Thoracic aorta (tissue), 2 donors: ENCODE data around the gene CBFA2T3. TPM values are rescaled to one million over a fixed set of nuclear protein-coding genes. Genes with fewer than 3 reads are reported as not detected.

ENCODE experiments used
- ATAC-seq: fragments of 150-250 bp; one replicate; pipeline ENCODE4 v1.8.0; 2017; ENCODE audit warnings: low read depth; ENCODE audit not compliant: insufficient number of reproducible peaks, low FRiP score
- DNase-seq: peaks from one replicate; pipeline ENCODE4 v3.0.0-alpha.2; 2020; ENCODE audit warnings: low spot score
- H3K27ac ChIP-seq, 2 donors: fragments of 200-600 bp; sonication (generic); 1 replicate in 1 of 2; 2 replicates in 1 of 2; pipeline ENCODE4 v1.5.1; 2016; ENCODE audit warnings: mild to moderate bottlenecking in 2 of 2, moderate library complexity in 2 of 2
- H3K27me3 ChIP-seq: fragments of 200-600 bp; sonication (generic); replicated peaks from 2 replicates; pipeline ENCODE4 v1.6.0; 2016; ENCODE audit warnings: mild to moderate bottlenecking; ENCODE audit not compliant: insufficient read depth
- H3K36me3 ChIP-seq: fragments of 200-600 bp; sonication (generic); one replicate; pipeline ENCODE4 v1.5.1; 2016
- H3K4me1 ChIP-seq, 2 donors: fragments of 200-600 bp; sonication (generic); 1 replicate in 1 of 2; 2 replicates in 1 of 2; pipeline versions ENCODE4 v1.5.1 to v1.6.0; 2016; ENCODE audit warnings: low read depth in 2 of 2, mild to moderate bottlenecking in 1 of 2; ENCODE audit not compliant: control insufficient read depth in 1 of 2
- H3K4me3 ChIP-seq: fragments of 200-600 bp; sonication (generic); 2 replicates; pipeline ENCODE4 v1.5.1; 2016; ENCODE audit warnings: mild to moderate bottlenecking
- H3K9me3 ChIP-seq: fragments of 200-600 bp; sonication (generic); 2 replicates; pipeline ENCODE4 v1.5.1; 2016
- total RNA-seq, 2 donors: library from RNA; depleted of rRNA; stranded (reverse); fragments of >200 nt; gene quantifications; one replicate each; pipeline versions ENCODE4 v1.1.0 to v1.2.3, GENCODE V29; 2016
- TF ChIP-seq, protein P1 (sequence below): fragments of 200-600 bp; sonication (generic); IDR thresholded peaks from one replicate; pipeline ENCODE4 v1.5.1; 2019; ENCODE audit warnings: antibody characterized with exemption

CBFA2T3 gene
- total RNA-seq, 2 donors from 2014 or later: 3.9 to 6.6 TPM

DNA sequence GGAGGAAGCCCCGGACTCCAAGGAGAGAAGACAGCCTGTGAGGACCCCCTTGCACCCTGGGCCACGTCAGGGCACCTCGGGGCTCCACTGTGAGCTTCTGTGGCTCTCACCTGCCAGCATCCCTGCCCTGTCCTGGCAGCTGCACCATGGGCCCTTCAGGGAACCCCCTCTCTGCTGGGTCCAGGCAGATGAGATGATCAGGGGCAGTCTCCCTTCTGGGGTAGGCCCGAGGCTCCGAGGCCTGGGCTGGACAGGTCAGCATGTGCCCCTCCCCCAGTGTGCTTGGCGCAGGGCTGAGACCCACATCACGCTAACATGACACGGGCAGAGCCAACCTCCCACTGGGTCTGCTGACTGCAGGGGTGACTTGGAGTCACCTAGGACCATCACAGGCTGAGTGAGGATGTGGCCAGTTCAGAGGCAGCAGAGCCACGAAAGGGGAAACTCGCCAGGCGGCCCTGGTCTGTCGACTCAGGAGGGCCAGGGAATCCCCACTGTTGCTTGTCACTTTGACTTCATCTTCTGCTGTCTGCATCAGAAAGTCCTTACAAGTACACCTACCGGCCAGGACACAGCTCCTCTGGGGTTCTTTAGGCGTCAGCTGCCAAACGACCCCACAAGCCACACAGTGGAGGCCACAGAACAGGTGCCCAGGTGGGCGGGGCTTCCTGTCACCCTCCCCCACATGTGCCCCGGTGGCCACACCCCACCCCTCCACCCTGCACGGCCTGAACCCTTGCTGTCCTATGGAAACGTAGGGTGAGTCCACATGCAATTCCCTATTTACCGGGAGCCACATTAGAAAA is 122.5 kb downstream of the CBFA2T3 start:
- no peak for DNase-seq
- no peak for ATAC-seq

DNA sequence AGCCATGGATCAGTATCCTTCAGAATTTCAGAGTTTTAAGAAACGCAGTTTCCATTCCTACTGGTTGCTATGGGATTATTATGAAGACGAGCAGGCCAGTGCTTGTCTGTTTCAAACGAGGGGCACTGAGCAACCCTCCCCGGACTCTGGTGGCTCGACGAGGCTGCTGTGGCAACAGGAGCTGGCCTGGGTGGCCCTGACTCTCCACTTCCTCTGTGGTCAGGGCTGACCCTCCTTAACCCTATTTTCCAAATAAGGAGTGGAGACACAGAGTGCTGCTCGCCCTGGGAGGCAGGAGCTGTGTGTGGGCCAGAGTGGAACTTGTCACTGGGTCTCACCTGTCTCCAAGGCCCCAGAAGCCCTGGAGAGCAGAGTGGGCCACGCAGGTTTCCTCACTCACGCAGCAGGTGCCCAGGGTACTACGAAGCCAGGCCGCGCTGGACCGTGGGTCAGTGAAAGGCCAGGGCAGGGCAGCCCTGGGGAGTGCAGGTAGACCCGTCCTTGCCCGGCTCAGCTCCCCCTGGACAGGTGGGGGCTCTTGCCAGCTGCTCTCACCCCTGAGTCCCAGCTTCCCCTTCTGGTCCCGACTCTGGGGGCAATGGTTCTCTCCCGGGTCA is 123.6 kb downstream of the CBFA2T3 start:
- ATAC-seq (no peak), DNase-seq (no peak)
- Histone ChIP-seq H3K4me1 (peaks cover 20 to 21% of the 10 kb centered on the region in 2 donors), H3K27me3 (no peaks in the 10 kb centered on the region), H3K9me3 (no peaks in the 10 kb centered on the region), H3K36me3 (no peaks in the 10 kb centered on the region), H3K4me3 (no peak overlapping the region), H3K27ac (no peak overlapping the region)
- TF ChIP-seq, protein P1, sequence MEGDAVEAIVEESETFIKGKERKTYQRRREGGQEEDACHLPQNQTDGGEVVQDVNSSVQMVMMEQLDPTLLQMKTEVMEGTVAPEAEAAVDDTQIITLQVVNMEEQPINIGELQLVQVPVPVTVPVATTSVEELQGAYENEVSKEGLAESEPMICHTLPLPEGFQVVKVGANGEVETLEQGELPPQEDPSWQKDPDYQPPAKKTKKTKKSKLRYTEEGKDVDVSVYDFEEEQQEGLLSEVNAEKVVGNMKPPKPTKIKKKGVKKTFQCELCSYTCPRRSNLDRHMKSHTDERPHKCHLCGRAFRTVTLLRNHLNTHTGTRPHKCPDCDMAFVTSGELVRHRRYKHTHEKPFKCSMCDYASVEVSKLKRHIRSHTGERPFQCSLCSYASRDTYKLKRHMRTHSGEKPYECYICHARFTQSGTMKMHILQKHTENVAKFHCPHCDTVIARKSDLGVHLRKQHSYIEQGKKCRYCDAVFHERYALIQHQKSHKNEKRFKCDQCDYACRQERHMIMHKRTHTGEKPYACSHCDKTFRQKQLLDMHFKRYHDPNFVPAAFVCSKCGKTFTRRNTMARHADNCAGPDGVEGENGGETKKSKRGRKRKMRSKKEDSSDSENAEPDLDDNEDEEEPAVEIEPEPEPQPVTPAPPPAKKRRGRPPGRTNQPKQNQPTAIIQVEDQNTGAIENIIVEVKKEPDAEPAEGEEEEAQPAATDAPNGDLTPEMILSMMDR: no peak

More for the DNA sequence above, 122.5 kb downstream of the CBFA2T3 start:
- H3K27ac ChIP-seq: no peak overlapping the region
- no peaks in the 10 kb centered on the region for H3K9me3 ChIP-seq
- peaks cover 21 to 25% of the 10 kb centered on the region in 2 donors for H3K4me1 ChIP-seq
- no peak overlapping the region for H3K4me3 ChIP-seq
- H3K27me3 ChIP-seq: no peaks in the 10 kb centered on the region
- TF ChIP-seq, protein P1: no peak
- H3K36me3 ChIP-seq: peaks cover 7% of the 10 kb centered on the region

DNA sequence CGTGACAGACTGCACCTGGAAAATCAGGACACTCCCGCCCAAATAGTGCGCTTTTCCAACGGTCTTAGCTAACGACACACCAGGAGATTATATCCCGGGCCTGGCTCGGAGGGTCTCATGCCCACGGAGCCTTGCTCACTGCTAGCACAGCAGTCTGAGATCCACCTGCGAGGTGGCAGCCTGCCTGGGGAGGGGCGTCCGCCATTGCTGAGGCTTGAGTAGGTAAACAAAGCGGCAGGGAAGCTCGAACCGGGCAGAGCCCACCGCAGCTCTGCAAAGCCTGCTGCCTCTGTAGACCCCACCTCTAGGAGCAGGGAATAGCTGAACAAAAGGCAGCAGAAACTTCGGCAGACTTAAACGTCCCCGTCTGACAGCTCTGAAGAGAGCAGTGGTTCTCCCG is 125.4 kb downstream of the CBFA2T3 start:
- ATAC-seq: no peak
- no peaks in the 10 kb centered on the region for H3K36me3 ChIP-seq
- H3K27me3 ChIP-seq: no peaks in the 10 kb centered on the region
- TF ChIP-seq, protein P1: no peak
- H3K9me3 ChIP-seq: no peaks in the 10 kb centered on the region
- no peak overlapping the region for H3K27ac ChIP-seq
- peaks cover 11 to 13% of the 10 kb centered on the region in 2 donors for H3K4me1 ChIP-seq
- DNase-seq: no peak
- no peak overlapping the region for H3K4me3 ChIP-seq

DNA sequence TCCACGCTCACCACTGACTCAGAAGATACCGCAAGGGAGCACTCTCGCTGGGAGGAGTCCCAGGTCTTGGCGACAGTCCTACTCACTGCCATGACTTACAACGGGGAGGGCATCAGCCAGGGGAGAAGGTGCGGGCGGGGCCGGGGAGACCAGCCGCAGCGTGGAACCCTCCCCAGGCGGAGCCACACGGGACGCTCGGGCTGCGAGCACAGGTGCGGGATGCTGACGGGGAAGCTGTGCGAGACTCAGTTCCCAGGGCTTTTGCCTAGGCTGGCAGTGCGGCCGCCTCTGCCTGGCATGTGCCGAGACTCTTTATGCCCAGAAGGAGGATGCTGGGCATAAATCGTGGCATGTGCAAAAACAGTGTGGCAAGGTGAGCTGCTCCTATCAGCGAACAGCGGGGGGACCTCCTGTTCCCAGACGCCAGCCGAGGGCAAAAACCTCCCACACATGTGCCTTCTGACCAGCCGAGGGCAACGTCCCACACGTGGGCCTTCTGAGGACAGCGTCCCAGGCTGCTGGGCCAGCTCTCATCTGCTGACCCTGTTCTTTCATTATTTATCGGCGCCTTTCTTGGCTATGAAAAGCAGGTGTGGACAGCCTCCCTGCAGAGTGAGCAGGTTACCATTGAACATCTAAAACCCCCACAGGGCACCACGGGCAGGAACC is 126.3 kb downstream of the CBFA2T3 start:
- DNase-seq (no peak), ATAC-seq (no peak)
- Histone ChIP-seq H3K4me3 (no peak overlapping the region), H3K4me1 (peaks cover 6 to 7% of the 10 kb centered on the region in 2 donors), H3K36me3 (no peaks in the 10 kb centered on the region), H3K27ac (no peak overlapping the region), H3K27me3 (no peaks in the 10 kb centered on the region), H3K9me3 (no peaks in the 10 kb centered on the region)
- TF ChIP-seq, protein P1: no peak

DNA sequence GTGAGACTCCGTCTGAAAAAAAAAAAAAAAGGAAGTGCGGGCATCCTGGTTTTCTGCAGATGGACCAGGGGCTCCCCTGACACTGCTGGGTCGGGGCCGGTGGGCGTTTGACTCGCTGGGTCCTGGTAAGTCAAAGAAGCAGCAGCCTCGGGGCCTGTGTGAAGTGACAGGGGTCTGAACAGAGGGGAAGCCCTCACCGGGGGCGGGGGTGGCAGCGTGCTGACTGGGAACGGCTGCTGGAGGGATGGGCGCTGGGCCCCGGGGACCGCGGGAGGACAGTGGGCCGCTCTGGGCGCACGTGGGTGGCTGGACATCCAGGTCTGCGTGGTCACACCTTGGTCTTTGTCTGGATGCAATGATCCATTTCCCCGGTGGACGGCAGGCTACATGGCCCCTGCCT is 128.4 kb downstream of the CBFA2T3 start:
- DNase-seq (no peak), ATAC-seq (no peak)
- no peak overlapping the region for H3K27ac ChIP-seq
- no peaks in the 10 kb centered on the region for H3K4me1 ChIP-seq
- no peak overlapping the region for H3K4me3 ChIP-seq
- H3K9me3 ChIP-seq: no peaks in the 10 kb centered on the region
- no peaks in the 10 kb centered on the region for H3K36me3 ChIP-seq
- TF ChIP-seq, protein P1: no peak
- no peaks in the 10 kb centered on the region for H3K27me3 ChIP-seq
